Activated CD4-positive, CD25-positive, alpha-beta regulatory T cell treated with anti-CD3 and anti-CD28 coated beads, Interleukin-2, amount 50 U/mL, for 72 hours (primary cell): ENCODE data around the gene GIMD1.
"Not testable (repeated sequence)": the region's sequence is repeated elsewhere in the genome, so short reads cannot be mapped to it uniquely, and the experiment has no call there.

Experiments
- DNase-seq: peaks from one replicate; pipeline ENCODE4 v3.0.0; 2021

Gene GIMD1

GRCh38 chr4:106368678-106369077, at the start of gene GIMD1:
TSS of gene GIMD1 (minus strand) at chr4:106368778. CDS start at chr4:106367435, 1,343 bp downstream.
- no peak for DNase-seq

DNA sequence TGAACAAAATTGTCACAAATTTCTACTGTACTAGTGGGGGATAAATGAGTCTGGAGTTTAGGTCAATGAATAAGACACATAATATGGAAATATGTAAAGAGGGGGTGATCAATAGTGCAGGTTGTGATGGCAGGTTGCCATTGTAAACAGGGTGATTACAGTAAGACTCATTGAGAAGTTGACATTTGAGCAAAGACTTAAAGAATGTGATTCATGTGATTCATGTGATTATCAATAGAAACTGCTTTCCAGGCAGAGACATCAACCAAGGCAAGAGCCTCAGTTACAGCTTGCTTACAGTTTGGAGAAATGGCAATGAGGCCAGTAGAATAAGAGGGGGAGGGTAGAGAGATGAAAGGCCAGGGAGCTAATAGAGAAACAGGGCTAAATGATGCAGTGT, 45.8 kb upstream of the GIMD1 start:
- no peak for DNase-seq

- DNase-seq, result no peak
Measured at GRCh38 chr4:106409901-106410889, 41.6 kb upstream of the GIMD1 start.

GRCh38 chr4:106408004-106408403, 39.4 kb upstream of the GIMD1 start:
- not testable (repeated sequence) for DNase-seq

DNA sequence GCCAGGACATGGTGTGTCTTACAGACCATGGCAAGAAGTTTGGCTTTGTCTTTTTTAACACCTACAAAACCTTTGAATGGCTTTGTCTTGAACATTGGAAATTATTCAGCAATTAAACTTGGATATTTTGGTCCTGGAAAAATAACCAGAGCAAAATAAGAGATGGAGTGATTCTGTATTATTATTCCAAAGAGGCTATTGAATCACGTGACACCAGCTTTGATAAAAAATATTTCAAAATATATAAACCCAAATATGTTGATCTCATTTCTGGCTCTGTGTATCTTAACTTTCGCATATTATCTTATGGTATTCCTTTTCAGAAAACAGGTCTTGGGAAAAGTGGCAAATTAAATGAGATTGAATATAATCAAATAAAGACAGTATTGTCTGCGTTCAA, 32.6 kb upstream of the GIMD1 start:
- no peak for DNase-seq

DNA sequence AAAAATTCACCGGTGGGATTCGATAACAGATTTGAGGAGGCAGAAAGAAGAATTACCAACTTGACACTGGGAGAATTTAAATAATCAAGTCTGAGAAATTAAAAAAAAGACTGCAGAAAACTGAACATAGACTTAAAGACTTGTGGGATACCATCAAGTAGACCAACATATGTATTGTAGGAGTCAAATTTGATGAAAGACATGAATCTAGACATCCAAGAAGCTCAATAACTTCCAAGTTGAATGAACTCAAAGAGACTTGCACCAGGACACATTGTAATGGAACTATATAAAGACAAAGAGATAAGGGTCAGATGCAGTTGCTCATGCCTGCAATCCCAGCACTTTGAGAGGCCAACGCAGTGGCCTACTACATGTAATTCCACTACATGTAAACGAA, 30.3 kb upstream of the GIMD1 start:
- not testable (repeated sequence) for DNase-seq

DNA sequence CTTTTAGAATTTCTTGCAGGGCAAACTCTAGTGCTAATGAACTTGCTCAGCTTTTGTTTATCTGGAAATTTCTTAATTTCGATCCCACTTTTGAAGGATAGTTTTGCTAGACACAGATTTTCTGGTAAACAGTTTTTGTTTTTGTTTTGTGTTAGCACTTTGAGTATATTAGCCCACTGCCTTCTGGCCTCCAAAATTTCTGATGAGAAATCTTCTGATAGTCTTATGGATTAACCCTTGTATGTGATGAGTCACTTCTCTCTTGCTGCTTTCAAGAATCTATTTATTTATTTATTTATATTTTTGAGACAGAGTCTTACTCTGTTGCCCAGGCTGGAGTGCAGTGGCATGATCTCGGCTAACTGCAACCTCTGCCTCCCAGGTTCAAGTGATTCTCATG, 27.0 kb upstream of the GIMD1 start:
- DNase-seq, result no peak

DNA sequence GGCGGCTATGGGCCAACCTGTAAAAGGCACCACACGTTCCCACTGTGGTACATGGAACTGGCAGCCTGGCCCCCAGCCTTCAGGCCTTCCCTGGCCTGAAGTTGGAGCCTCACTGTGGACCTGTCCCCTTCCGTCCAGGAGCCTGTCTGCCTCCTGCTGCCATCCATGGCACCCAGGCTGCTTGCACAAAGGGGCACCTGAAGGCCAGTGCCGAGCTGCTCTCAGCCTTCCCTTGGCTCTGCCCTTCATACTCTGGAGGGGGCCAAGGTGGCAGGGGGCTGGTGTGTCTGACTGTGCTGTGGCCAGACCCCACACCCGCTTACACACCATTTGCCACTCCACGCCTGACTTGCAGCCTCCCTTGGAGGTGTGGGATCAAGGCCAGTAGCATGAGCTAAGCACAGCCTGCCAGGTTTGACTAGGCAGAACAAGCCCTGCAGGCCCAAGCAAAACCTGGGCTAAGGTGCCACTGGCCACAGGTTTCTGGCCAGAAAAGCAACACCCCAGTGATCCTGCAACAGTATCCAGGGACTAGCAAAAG, 17.3 kb upstream of the GIMD1 start:
- no peak for DNase-seq

DNA sequence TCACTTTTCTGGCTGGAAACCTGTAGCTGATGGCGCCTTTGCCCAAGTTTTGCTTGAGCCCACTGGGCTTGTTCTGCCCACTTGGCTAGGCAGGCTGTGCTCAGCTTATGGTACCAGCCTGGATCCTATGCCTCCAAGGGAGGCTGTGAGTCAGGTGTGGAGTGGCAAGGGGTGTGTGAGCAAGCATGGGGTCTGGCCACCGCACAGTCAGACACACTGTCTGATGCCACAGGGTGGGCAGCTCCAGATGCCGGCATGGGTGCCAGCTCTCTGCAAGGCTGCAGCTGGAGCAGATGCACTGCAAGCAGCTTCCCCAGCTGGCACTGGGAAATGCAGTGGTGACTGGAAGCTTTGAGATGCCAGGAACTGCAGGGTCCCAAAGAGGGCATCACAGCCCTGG, 16.3 kb upstream of the GIMD1 start:
- no peak for DNase-seq

DNA sequence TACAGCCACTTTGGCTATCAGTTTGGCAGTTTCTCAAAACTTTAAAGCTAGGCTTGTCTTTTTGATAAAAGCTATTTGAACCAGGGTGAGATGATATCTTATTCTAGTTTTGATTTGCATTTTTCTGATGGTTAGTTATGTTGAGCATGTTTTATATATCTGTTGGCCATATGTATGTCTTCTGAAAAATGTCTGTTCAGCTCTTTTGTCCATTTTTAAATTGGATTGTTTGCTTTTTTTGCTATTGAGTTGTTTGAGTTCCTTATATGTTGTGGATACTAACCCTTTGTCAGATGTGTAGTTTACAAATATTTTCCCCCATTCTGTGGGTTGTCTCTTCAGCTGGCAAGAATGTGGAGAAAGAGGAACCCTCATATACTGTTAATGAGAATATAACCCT, 11.6 kb upstream of the GIMD1 start:
- DNase-seq, result no peak

- DNase-seq, result no peak
Measured at GRCh38 chr4:106373026-106373425, 4.4 kb upstream of the GIMD1 start.

DNA sequence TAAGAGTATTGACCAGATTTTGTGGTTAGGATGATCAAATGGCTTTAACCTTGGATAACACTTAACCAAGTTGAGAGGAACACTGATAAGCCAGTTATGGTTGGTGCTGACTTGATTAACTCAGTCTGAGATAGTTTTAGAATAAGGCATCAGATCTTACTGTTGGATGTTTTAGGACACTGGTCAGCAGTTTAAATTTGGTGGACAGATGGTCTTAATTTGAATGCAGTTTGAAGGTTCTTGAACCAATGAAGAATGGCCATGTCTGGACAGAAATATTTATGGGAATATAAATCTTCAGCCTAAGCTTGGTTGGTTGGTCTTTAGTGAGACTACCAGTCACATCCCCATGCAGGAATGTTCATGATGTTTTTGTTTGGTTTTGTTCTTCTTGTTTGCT, 2.6 kb upstream of the GIMD1 start:
- no peak for DNase-seq

DNA sequence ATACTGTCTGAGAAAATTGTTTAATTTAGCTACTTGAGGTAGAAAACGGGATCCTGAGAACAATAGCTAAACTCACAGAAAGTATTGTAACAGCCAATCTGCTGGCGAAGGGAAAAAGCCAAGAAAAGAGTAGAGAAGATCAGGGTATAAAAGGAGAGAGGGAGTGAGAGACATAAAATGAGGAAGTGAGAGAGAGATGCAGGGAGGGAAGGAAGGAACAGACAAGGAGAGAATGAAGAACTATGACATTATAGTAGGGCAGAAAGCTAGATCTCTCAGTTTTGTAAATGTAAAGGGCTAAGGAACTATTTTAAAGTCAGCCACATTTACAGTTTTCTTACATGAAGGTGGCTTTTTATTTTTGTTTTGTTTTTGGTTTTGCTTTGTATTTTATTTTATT, 1.6 kb upstream of the GIMD1 start:
- DNase-seq, result no peak

GRCh38 chr4:106369456-106370060, 980 bp upstream of the GIMD1 start:
- DNase-seq, result no peak

- no peak for DNase-seq
Measured at GRCh38 chr4:106367072-106367471, 1.5 kb downstream of the GIMD1 start.

GRCh38 chr4:106366026-106366425, 2.6 kb downstream of the GIMD1 start:
- no peak for DNase-seq

- no peak for DNase-seq
Measured at GRCh38 chr4:106365613-106366012, 3.0 kb downstream of the GIMD1 start.

- no peak for DNase-seq
Measured at GRCh38 chr4:106364282-106364681, 4.3 kb downstream of the GIMD1 start.

DNA sequence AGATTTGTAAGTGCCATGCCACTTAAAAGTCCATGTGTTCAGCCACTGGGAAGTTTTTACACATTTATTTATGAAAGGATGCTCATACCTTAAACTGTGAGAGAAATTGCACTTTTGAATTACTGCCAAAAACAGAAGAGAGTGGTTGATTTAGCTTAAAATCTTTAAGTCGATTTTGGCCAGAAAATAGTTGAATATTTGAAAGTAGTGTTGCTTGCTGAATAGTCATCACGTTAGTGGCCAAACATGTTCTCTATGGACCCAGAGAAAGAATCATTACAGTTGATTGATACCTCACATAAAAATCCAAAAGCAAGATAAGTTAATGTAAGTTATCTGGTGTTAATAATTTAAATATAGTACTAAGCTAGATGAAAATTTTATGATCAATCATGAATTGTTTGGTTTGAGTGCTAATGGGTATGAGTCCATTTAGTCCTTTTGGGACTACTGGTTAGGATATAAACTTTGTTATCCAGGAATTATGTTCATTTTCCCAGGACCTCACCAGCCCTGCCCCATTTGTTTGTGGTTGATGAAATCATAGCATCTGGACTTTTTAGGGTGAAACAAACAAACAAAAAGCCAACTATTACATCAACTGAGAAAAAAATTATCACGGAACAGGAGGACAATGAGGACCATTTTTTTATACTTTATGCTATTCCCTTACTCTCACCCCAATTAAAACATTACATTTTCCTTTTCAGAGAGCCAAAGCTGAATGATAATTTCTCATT, 6.3 kb downstream of the GIMD1 start:
- no peak for DNase-seq

- no peak for DNase-seq
Measured at GRCh38 chr4:106358899-106359298, 9.7 kb downstream of the GIMD1 start.

GRCh38 chr4:106355193-106355592, 13.4 kb downstream of the GIMD1 start:
- no peak for DNase-seq

GRCh38 chr4:106353786-106354185, 14.8 kb downstream of the GIMD1 start:
- DNase-seq, result no peak

GRCh38 chr4:106351016-106351415, 17.6 kb downstream of the GIMD1 start:
- no peak for DNase-seq
